OCI-LY7 (cell line): ENCODE measurements around the gene COL24A1. TPM values are rescaled to one million over a fixed set of nuclear protein-coding genes. Genes with fewer than 3 reads are reported as not detected.

Experiments used
- BruUV-seq: library from RNA; stranded (reverse); fragments of 400-500 nt; replicated peaks from 2 replicates; lab custom pipeline; 2021; lab: Mats Ljungman, UMichigan
- CTCF ChIA-PET: fragments of 300-600 bp; sonication (Branson Sonifier 250); formaldehyde crosslinking; loops from one replicate; lab custom pipeline; 2022; ENCODE audit warnings: antibody characterized with exemption; ENCODE audit not compliant: unreplicated experiment; lab: Charles Lee
- POLR2A ChIA-PET: fragments of 300-600 bp; sonication (Branson Sonifier 250); formaldehyde crosslinking; loops from one replicate; lab custom pipeline; 2022; ENCODE audit warnings: antibody characterized with exemption; lab: Charles Lee
- DNase-seq: peaks from one replicate; pipeline ENCODE4 v3.0.0-alpha.2; 2015; ENCODE audit warnings: low spot score
- H2AFZ ChIP-seq: fragments of 200-600 bp; sonication (generic), shearing (Covaris generic); 2 replicates; pipeline ENCODE4 v1.6.1; 2014; ENCODE audit warnings: mild to moderate bottlenecking, antibody characterized with exemption, low read length, moderate library complexity
- H3K27ac ChIP-seq: fragments of 200-600 bp; sonication (generic); 2 replicates; pipeline ENCODE4 v1.5.1; 2014; ENCODE audit warnings: mixed run types, low read depth, mild to moderate bottlenecking, moderate library complexity, low read length, inconsistent platforms; ENCODE audit not compliant: poor library complexity, severe bottlenecking
- H3K36me3 ChIP-seq: fragments of 200-600 bp; sonication (generic); 2 replicates; pipeline ENCODE4 v1.6.1; 2014; ENCODE audit warnings: mild to moderate bottlenecking, antibody characterized with exemption, low read length, moderate library complexity, mixed read lengths; ENCODE audit not compliant: insufficient read depth
- H3K4me1 ChIP-seq: fragments of 200-600 bp; sonication (generic); 2 replicates; pipeline ENCODE4 v1.5.1; 2014; ENCODE audit warnings: mild to moderate bottlenecking, low read length; ENCODE audit not compliant: insufficient read depth, poor library complexity, severe bottlenecking
- H3K4me2 ChIP-seq: fragments of 200-600 bp; sonication (generic); 2 replicates; pipeline ENCODE4 v1.6.1; 2014; ENCODE audit warnings: mild to moderate bottlenecking, low read length
- H3K4me3 ChIP-seq: fragments of 200-600 bp; sonication (generic); 2 replicates; pipeline ENCODE4 v1.5.1; 2014; ENCODE audit warnings: mild to moderate bottlenecking, low read depth, low read length; ENCODE audit not compliant: poor library complexity, severe bottlenecking
- H3K79me2 ChIP-seq: fragments of 200-600 bp; sonication (generic); 2 replicates; pipeline ENCODE4 v1.6.1; 2016; ENCODE audit warnings: low read depth, mild to moderate bottlenecking, low read length, moderate library complexity, mixed read lengths; ENCODE audit not compliant: insufficient read depth
- H3K9me2 ChIP-seq: fragments of 200-600 bp; sonication (generic); 2 replicates; pipeline ENCODE4 v1.6.1; 2016; ENCODE audit warnings: mild to moderate bottlenecking, low read length, mixed read lengths; ENCODE audit not compliant: insufficient read depth
- H3K9me3 ChIP-seq: fragments of 200-600 bp; sonication (generic); 2 replicates; pipeline ENCODE4 v1.6.1; 2014; ENCODE audit warnings: mild to moderate bottlenecking, mixed run types, low read length, mixed read lengths
- H4K20me1 ChIP-seq: fragments of 200-600 bp; sonication (generic); 2 replicates; pipeline ENCODE4 v1.6.1; 2014; ENCODE audit warnings: mild to moderate bottlenecking, antibody characterized with exemption, low read length, moderate library complexity, mixed read lengths; ENCODE audit not compliant: insufficient read depth
- CTCF ChIP-seq: fragments of 200-600 bp; sonication (generic); conservative IDR thresholded peaks from 2 replicates; pipeline ENCODE4 v1.5.1; 2014; ENCODE audit warnings: mild to moderate bottlenecking, antibody characterized with exemption, low read length, moderate library complexity, mixed read lengths
- EZH2phosphoT487 ChIP-seq: fragments of 200-600 bp; sonication (generic); IDR thresholded peaks from 2 replicates; pipeline ENCODE4 v1.6.1; 2018; ENCODE audit warnings: low read depth, borderline replicate concordance, mild to moderate bottlenecking, mixed run types, antibody characterized with exemption, low read length, moderate library complexity, mixed read lengths
- intact Hi-C: fragments of 100-400 bp; cut with micrococcal nuclease; formaldehyde crosslinking; loops from one replicate; pipeline ENCODE4 v1.10.0; 2022; ENCODE audit not compliant: unreplicated experiment
- total RNA-seq, 2 experiments: library from RNA; depleted of rRNA in 1 of 2; stranded (reverse); fragments of >200 nt in 1 of 2; shearing (Covaris generic) in 1 of 2; gene quantifications; 2 replicates each; pipeline ENCODE4 v1.2.3, GENCODE V29; 2014 to 2022

Gene COL24A1
- total RNA-seq, 2 experiments from 2014 or later = 0.06 to 0.23 TPM

- no peak overlapping the region for H3K4me3 ChIP-seq
- H4K20me1 ChIP-seq = no peaks in the 10 kb centered on the region
- DNase-seq = no peak
- no TSS peak for BruUV-seq
- H3K27ac ChIP-seq = no peak overlapping the region
- H3K79me2 ChIP-seq = no peaks in the 10 kb centered on the region
- TF ChIP-seq CTCF (no peak), EZH2phosphoT487 (no peak)
- H2AFZ ChIP-seq = no peak overlapping the region
- intact Hi-C loops = no loop called here
- no peaks in the 10 kb centered on the region for H3K36me3 ChIP-seq
- H3K4me2 ChIP-seq = no peak overlapping the region
- POLR2A ChIA-PET = interaction anchor here (2.0 kb wide), 1 partner anchor 11 kb away, joined by 5 read pairs; no protein-coding TSS in a partner anchor
- no peaks in the 10 kb centered on the region for H3K4me1 ChIP-seq
- CTCF ChIA-PET = no interaction called here
- H3K9me3 ChIP-seq = no peaks in the 10 kb centered on the region
- H3K9me2 ChIP-seq = no peaks in the 10 kb centered on the region
Observed at GRCh38 chr1:85898861-85899260, 257.7 kb downstream of the COL24A1 start.

DNA sequence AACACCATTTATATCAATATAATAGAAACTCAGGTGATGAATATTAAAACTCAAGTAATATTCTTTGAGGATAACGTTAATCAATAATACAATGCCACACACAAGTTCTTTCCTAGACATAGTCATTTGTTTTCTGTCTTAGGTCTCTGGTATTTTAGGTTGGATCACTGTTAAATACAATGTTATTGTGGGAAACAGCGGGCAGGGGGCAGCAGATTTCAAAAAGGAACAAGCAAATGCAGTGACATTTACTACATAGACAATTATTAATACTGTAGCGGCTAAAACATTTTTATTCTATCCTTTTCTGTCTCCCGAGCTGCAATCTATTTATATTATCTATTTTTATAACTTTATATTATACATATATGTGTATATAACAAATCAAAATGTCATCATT lies 261.9 kb downstream of the COL24A1 start:
- no peaks in the 10 kb centered on the region for H3K4me1 ChIP-seq
- no peaks in the 10 kb centered on the region for H3K36me3 ChIP-seq
- peak; percentile 76 for TF ChIP-seq CTCF
- TF ChIP-seq EZH2phosphoT487 = no peak
- CTCF ChIA-PET = no interaction called here
- no peak overlapping the region for H2AFZ ChIP-seq
- POLR2A ChIA-PET = interaction anchor here (0.6 to 1.7 kb wide), 2 partner anchors 9 to 385 kb away, joined by 3 to 6 read pairs; no protein-coding TSS in a partner anchor
- H3K9me2 ChIP-seq = no peaks in the 10 kb centered on the region
- no peaks in the 10 kb centered on the region for H4K20me1 ChIP-seq
- H3K79me2 ChIP-seq = no peaks in the 10 kb centered on the region
- H3K4me3 ChIP-seq = no peak overlapping the region
- peak; percentile 23 for DNase-seq
- H3K9me3 ChIP-seq = no peaks in the 10 kb centered on the region
- BruUV-seq = no TSS peak
- no peak overlapping the region for H3K4me2 ChIP-seq
- intact Hi-C loops = no loop called here
- H3K27ac ChIP-seq = no peak overlapping the region

- no peak overlapping the region for H3K4me2 ChIP-seq
- TF ChIP-seq EZH2phosphoT487 (no peak), CTCF (no peak)
- no peaks in the 10 kb centered on the region for H3K9me2 ChIP-seq
- H2AFZ ChIP-seq = no peak overlapping the region
- H3K27ac ChIP-seq = no peak overlapping the region
- BruUV-seq = no TSS peak
- H3K4me3 ChIP-seq = no peak overlapping the region
- H3K79me2 ChIP-seq = no peaks in the 10 kb centered on the region
- no peaks in the 10 kb centered on the region for H3K9me3 ChIP-seq
- H3K4me1 ChIP-seq = no peaks in the 10 kb centered on the region
- POLR2A ChIA-PET = no interaction called here
- CTCF ChIA-PET = no interaction called here
- H4K20me1 ChIP-seq = no peaks in the 10 kb centered on the region
- DNase-seq = no peak
- intact Hi-C loops = no loop called here
- H3K36me3 ChIP-seq = no peaks in the 10 kb centered on the region
Observed at GRCh38 chr1:85892366-85892765, 264.2 kb downstream of the COL24A1 start.
